HCEC 1CT (cell line): ENCODE data around the gene TBPL1.
A peak's percentile ranks its signal among the peaks of the same experiment; 100 is the strongest.
"Not testable (repeated sequence)": the region's sequence is repeated elsewhere in the genome, so short reads cannot be mapped to it uniquely, and the experiment has no call there.

Experiments used
- DNase-seq: peaks from one replicate; pipeline ENCODE4 v3.0.0-alpha.2; 2017

TBPL1 gene

GRCh38 chr6:133952815-133953633, at the start of gene TBPL1:
Gene TBPL1, plus strand, starts transcription at chr6:133953224. Its CDS starts 26,902 bp downstream, at chr6:133980126.
- peak; percentile 94 for DNase-seq

GRCh38 chr6:133903855-133904254, 49.2 kb upstream of the TBPL1 start:
- DNase-seq: no peak

GRCh38 chr6:133906050-133906449, 47.0 kb upstream of the TBPL1 start:
- DNase-seq: no peak

DNA sequence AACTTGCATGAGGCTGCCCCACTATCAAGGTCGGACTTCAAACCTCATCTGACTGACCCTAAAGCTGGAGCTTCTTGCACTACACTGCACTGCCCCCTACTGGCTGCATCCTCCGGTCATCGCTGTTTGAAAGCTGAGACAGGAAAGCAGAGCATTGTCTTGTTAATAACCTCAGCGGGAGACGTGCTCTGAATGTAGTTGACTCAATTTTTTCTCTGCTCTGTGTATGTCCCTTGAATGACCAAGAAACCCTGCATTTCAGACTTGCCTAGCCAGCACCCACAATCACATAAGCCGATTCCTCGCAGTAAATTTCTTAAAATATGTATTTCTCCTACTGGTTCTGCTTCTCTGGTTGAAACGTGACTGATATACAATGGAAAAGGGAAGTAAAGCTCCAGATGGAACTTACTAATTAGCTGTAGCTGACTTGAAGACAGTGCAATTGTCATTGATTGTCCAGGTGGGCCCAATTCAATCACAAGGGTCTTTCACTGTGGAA, 36.3 kb upstream of the TBPL1 start:
- peak; percentile 86 for DNase-seq

DNA sequence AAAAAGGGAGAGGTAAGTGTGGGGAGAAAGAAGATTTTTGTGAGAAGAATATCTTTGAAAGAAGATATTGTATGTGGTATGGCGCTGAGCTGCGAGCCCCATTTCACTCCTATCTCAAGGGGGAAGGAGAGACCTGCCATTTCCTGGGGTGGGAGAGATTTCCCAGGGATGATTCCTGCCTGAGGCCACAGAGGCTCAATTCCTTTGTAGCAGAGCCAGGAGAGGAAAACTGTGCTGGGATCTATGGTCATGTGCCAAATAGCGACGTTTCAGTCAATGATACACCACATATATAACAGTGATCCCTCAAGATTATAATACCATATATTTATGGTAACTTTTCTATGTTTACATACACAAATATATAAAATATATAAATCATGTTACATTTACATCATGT, 35.2 kb upstream of the TBPL1 start:
- no peak for DNase-seq

- DNase-seq: no peak
These were observed 34.7 kb upstream of the TBPL1 start for GRCh38 chr6:133918208-133918930.

GRCh38 chr6:133919362-133919761, 33.7 kb upstream of the TBPL1 start:
- no peak for DNase-seq

GRCh38 chr6:133921249-133921859, 31.7 kb upstream of the TBPL1 start:
- peak; percentile 56 for DNase-seq

DNA sequence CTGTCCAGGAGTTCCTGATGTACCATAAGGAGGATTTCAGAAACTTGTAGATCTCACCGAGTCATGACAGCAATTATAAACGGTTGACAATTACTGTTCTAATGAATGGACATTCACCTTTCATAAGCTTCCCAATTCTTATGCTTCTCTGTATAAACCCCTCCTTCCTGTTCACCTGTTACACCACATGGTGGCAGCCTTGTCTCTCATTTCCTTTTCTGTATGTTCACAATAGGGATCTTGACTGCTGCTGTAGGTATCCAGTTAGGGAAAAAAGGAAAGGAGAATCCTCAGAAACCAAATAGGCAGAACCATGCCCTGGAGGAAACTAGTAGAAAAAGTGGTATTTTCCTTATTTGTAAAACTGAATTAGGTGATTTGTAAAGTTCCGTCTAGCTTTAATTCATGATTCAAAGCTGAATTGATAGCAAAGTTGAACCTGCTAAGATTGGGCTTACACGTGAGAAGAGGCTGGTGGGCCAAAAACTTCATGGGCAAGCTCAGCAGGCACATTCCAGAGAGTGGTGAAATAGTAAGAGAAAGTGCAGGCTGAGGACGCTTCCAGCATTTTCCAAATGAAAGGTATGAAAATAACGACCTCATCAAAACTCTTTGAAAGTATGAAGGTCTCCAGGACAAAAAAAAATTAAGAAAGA, 29.0 kb upstream of the TBPL1 start:
- DNase-seq: peak; percentile 74

GRCh38 chr6:133931221-133931620, 21.8 kb upstream of the TBPL1 start:
- not testable (repeated sequence) for DNase-seq

DNA sequence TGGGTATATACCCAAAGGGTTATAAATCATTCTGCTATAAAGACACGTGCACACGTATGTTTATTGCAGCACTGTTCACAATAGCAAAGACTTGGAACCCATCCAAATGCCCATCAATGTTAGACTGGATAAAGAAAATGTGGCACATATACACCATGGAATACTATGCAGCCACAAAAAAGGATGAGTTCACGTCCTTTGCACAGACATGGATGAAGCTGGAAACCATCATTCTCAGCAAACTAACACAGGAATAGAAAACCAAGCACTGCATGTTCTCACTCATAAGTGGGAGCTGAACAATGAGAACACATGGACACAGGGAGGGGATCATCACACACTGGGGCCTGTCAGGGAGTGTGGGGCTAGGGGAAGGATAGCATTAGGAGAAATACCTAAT, 16.7 kb upstream of the TBPL1 start:
- DNase-seq: not testable (repeated sequence)

GRCh38 chr6:133937909-133938308, 15.1 kb upstream of the TBPL1 start:
- no peak for DNase-seq

GRCh38 chr6:133938533-133938932, 14.5 kb upstream of the TBPL1 start:
- no peak for DNase-seq

- no peak for DNase-seq
These were observed 13.0 kb upstream of the TBPL1 start for GRCh38 chr6:133939778-133940667.

GRCh38 chr6:133945158-133945557, 7.9 kb upstream of the TBPL1 start:
- peak; percentile 39 for DNase-seq

GRCh38 chr6:133947302-133947900, 5.6 kb upstream of the TBPL1 start:
- no peak for DNase-seq

DNA sequence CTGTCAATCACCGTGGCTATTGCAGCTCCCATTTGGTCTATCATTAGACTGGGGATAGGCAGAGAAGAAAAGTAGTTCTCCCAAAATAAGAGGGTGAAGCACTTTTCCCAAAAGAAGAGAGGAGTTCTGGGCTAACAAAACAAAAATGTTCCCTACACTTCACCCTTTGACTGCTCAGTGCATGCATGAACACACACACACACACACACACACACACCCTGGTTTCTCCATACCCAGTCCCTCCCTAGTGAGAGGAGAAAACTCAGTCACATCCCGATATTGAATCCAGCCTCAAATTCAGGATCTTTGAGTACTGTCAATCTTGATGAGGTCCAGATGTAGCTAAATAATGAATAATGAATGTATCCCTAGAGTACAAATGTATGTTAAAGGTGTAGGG, 4.6 kb upstream of the TBPL1 start:
- DNase-seq: no peak

DNA sequence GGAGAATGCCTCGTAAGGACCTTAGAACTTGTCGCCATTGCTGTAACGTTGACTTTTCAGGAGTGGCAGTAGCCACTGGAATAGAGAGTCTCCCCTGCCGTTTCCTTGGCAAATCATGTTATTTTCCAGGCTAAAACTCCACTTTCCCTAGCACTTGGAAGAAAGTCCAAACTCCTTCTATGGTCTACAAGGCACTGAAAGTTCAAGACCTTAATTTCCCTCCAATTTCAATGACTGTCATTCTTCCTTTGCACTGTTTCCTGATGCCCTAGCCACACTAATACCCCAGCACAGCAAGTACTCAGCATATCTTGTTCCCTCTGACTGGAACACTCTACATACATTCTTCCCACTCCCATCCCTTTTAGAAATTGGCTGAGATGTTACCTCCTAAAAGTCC, 1.8 kb upstream of the TBPL1 start:
- DNase-seq: no peak

DNA sequence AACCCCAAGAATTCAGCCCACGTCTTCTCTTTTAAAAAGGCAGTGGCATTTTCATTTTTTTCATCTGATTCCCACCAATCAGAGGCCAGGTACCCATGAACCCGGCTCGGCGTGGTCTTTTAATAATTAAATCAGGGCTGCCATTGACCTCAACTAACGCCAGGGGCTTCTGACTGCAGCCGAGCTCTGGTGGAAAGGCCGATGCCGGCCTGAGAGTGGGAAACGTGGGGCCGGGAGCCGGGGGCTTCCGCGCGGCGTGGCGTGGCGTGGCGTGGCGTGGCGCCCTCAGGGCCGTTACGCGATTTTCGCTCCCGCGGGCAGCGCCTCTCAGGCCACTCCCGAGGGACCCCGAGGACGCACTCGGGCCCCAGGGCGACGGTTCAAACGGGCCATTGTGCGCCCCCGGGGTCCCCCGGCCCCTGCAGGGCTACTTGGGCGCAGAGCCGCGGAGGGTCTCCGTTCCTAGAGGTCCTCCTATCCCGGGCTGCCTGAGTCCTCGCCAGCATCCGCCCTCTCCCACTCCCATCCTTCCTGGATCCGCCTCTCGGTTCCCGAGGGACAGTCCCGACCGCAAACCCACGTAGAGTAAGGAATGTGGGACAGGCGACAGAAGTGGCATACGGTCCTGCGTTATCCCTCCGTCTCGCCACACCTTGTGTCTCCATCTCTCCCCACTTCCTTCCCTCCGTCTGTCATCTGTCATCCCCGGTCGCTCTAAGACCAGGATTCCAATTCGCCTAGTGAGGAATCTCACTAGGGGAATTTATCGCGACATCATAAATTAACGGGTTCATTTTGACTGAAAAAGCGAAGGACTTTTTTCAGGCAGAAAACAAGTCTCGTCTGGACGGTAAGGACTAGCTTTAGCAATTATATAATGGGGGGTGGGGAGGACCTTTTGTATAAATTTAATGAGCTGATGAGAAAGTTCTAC, 876 bp upstream of the TBPL1 start:
- peak; percentile 77 for DNase-seq
